Measurements from ENCODE around the gene ACVR2B.
"Not testable (repeated sequence)": the region's sequence is repeated elsewhere in the genome, so short reads cannot be mapped to it uniquely, and the experiment has no call there.

GRCh38 chr3:38433661-38434060 is 20.0 kb upstream of the ACVR2B start:
- TF ChIP-seq ZBTB33 (IDR thresholded peaks at IDR 0.05; ENCODE audit: extremely low read depth, insufficient replicate concordance, low read length); EZH2phosphoT487 (IDR thresholded peaks at IDR 0.05; ENCODE audit: borderline replicate concordance); CTCF (IDR thresholded peaks at IDR 0.05 in 2 of 3, conservative IDR thresholded peaks at IDR 0.05 in 1 of 3; ENCODE audit: borderline replicate concordance in 1 of 3, insufficient read depth in 1 of 3, low read depth in 2 of 3, low read length in 2 of 3); ATF3 (IDR thresholded peaks at IDR 0.05); POLR2AphosphoS5 (IDR thresholded peaks at IDR 0.05; ENCODE audit: low read depth, low read length); POLR2A (IDR thresholded peaks at IDR 0.05; ENCODE audit: borderline replicate concordance, extremely low read depth, insufficient read depth, insufficient read length); EZH2 (IDR thresholded peaks at IDR 0.05); JUND (IDR thresholded peaks at IDR 0.05); SRF (IDR thresholded peaks at IDR 0.05; ENCODE audit: low read depth); RAD21 (IDR thresholded peaks at IDR 0.05; ENCODE audit: low read depth); REST (IDR thresholded peaks at IDR 0.05; ENCODE audit: low read depth); FOSL1 (IDR thresholded peaks at IDR 0.05; ENCODE audit: low read depth); CEBPB (IDR thresholded peaks at IDR 0.05; ENCODE audit: low read depth): not testable (repeated sequence)
